K562 (cell line): Measurements from ENCODE around the gene ZBTB9. TPM values are rescaled to one million over a fixed set of nuclear protein-coding genes. Genes with fewer than 3 reads are reported as not detected.

Experiments
- ATF7 ChIP-seq: fragments of 450-650 bp; IDR thresholded peaks from 2 replicates; pipeline ENCODE4 v1.7.1; 2014; ENCODE audit warnings: mild to moderate bottlenecking, moderate library complexity
- CCNT2 ChIP-seq: IDR thresholded peaks from 2 replicates; pipeline ENCODE4 v1.6.1; 2011; ENCODE audit warnings: borderline replicate concordance, low read depth, mild to moderate bottlenecking, moderate library complexity, mixed read lengths, low read length; ENCODE audit not compliant: insufficient read length; ENCODE audit errors: extremely low read depth
- ELF2 ChIP-seq: fragments of 250-450 bp; sonication (Bioruptor Pico); IDR thresholded peaks from 2 replicates; pipeline ENCODE4 v1.5.0; 2021; ENCODE audit warnings: mild to moderate bottlenecking
- ETV6 ChIP-seq, 3 experiments: fragments of 150-350 bp in 1 of 3; sonication (generic) in 1 of 3; formaldehyde crosslinking in 1 of 3; IDR thresholded peaks; 2 replicates each; pipeline versions ENCODE4 v1.6.1 to v1.8.0; 2014 to 2022; ENCODE audit warnings: borderline replicate concordance in 2 of 3, low read depth in 2 of 3, antibody characterized with exemption in 1 of 3, low read length in 1 of 3, mild to moderate bottlenecking in 1 of 3, missing genetic modification reagents in 1 of 3
- FOSL1 ChIP-seq: fragments of 200-800 bp; sonication (Bioruptor generic); conservative IDR thresholded peaks from 2 replicates; pipeline ENCODE4 v1.6.1; 2016; ENCODE audit warnings: missing genetic modification characterization, missing compliant biosample characterization
- ID3 ChIP-seq, 2 experiments: fragments of 250-450 bp in 1 of 2; fragments of 450-650 bp in 1 of 2; sonication (Bioruptor Pico) in 1 of 2; IDR thresholded peaks; 2 replicates each; pipeline versions ENCODE4 v1.6.1 to v1.8.0; 2016 to 2021; ENCODE audit warnings: mild to moderate bottlenecking in 2 of 2, moderate library complexity in 2 of 2, missing compliant biosample characterization in 1 of 2, missing genetic modification characterization in 1 of 2
- NCOA4 ChIP-seq: fragments of 450-650 bp; IDR thresholded peaks from 2 replicates; pipeline ENCODE4 v1.6.1; 2018; ENCODE audit warnings: mild to moderate bottlenecking; ENCODE audit not compliant: partially characterized antibody
- RBM14 ChIP-seq: fragments of 200-400 bp; formaldehyde crosslinking; IDR thresholded peaks from 2 replicates; pipeline ENCODE4 v1.6.1; 2018; ENCODE audit warnings: low read depth, mild to moderate bottlenecking, low read length, moderate library complexity, borderline replicate concordance; ENCODE audit not compliant: insufficient read depth
- SAP30 ChIP-seq: fragments of 200-600 bp; sonication (generic); IDR thresholded peaks from 2 replicates; pipeline ENCODE4 v1.6.1; 2012; ENCODE audit warnings: borderline replicate concordance, low read depth, mild to moderate bottlenecking, moderate library complexity, low read length, control low read depth, inconsistent platforms; ENCODE audit not compliant: insufficient read depth, poor library complexity, severe bottlenecking
- SMARCA4 ChIP-seq: fragments of 450-650 bp; IDR thresholded peaks from 2 replicates; pipeline ENCODE4 v1.6.1; 2016
- SMC3 ChIP-seq: conservative IDR thresholded peaks from 2 replicates; pipeline ENCODE4 v1.6.1; 2011; ENCODE audit warnings: low read depth, low read length, improper control_type of control experiment; ENCODE audit not compliant: insufficient read depth
- TEAD4 ChIP-seq, 2 experiments: sonication (generic) in 1 of 2; formaldehyde crosslinking in 1 of 2; IDR thresholded peaks; 2 replicates each; pipeline versions ENCODE4 v1.6.1 to v1.8.0; 2012 to 2022; ENCODE audit warnings: borderline replicate concordance in 1 of 2, inconsistent platforms in 1 of 2, low read length in 1 of 2, mild to moderate bottlenecking in 1 of 2, missing genetic modification reagents in 1 of 2
- TFAM ChIP-seq: fragments of 250-450 bp; sonication (Bioruptor Pico); conservative IDR thresholded peaks from 2 replicates; pipeline ENCODE4 v1.5.0; 2021; ENCODE audit warnings: mild to moderate bottlenecking, moderate library complexity
- ZNF143 ChIP-seq: sonication (generic); formaldehyde crosslinking; IDR thresholded peaks from 2 replicates; pipeline ENCODE4 v1.9.0; 2022; ENCODE audit warnings: mild to moderate bottlenecking, missing genetic modification reagents
- ZNF212 ChIP-seq: fragments of 450-650 bp; formaldehyde crosslinking; IDR thresholded peaks from 2 replicates; pipeline ENCODE4 v1.4.0; 2020; ENCODE audit warnings: mild to moderate bottlenecking
- polyA plus RNA-seq, 8 experiments: library from polyadenylated mRNA; depleted of rRNA in 4 of 8; stranded (reverse) in 5 of 8; unstranded in 3 of 8; fragments of >200 nt; fragmentation: Nextera tagmentation in 2 of 8; fragmentation: Illumina TruSeq in 1 of 8; extraction: Ambion mirVana in 2 of 8; extraction: Trizol in 1 of 8; gene quantifications; 2 replicates each; pipeline versions ENCODE4 v1.2.1 to v1.2.3, GENCODE V29; 2011 to 2014; ENCODE audit warnings: inconsistent platforms in 1 of 8, missing spikeins in 1 of 8
- total RNA-seq, 7 experiments: library from RNA; depleted of rRNA in 6 of 7; stranded (reverse); fragments of >200 nt in 6 of 7; fragmentation: Illumina TruSeq in 2 of 7; extraction: Trizol in 2 of 7; gene quantifications; 2 replicates each; pipeline versions ENCODE4 v1.2.1 to v1.2.3, GENCODE V29; 2011 to 2021; ENCODE audit warnings: low replicate concordance in 1 of 7
- TF ChIP-seq, protein P1 (sequence below): fragments of 250-450 bp; sonication (Bioruptor Pico); IDR thresholded peaks from 2 replicates; pipeline ENCODE4 v1.4.0; 2020; ENCODE audit warnings: mild to moderate bottlenecking, moderate library complexity
- TF ChIP-seq, protein P2 (sequence below): fragments of 450-650 bp; formaldehyde crosslinking; IDR thresholded peaks from 2 replicates; pipeline ENCODE4 v1.4.0; 2022; ENCODE audit warnings: missing genetic modification characterization
- TF ChIP-seq, protein P3 (sequence below): IDR thresholded peaks from 2 replicates; pipeline ENCODE4 v1.6.1; 2014; ENCODE audit warnings: antibody characterized with exemption

Gene ZBTB9
- total and polyA plus RNA-seq, 9 of the 15 experiments (the other 6 are each of a cell fraction or from before 2014, with no cell fraction given), result 1.9 to 19.5 (median 10.4) TPM

- TF ChIP-seq ZNF143 (CRISPR knock-in tag) (no peak), ETV6 (IDR thresholded peaks at IDR 0.05; ENCODE audit: borderline replicate concordance in 1 of 2, low read depth in 2 of 2, low read length in 1 of 2) (no peak), ETV6 (CRISPR knock-in tag; IDR thresholded peaks at IDR 0.05; ENCODE audit: borderline replicate concordance) (no peak), CCNT2 (no peak), SMC3 (no peak), ELF2 (CRISPR knock-in tag) (no peak), TFAM (no peak), ZNF212 (no peak), SMARCA4 (no peak), SAP30 (no peak), ATF7 (peak; percentile 92), TEAD4 (IDR thresholded peaks at IDR 0.05; ENCODE audit: low read length) (no peak), TEAD4 (CRISPR knock-in tag; IDR thresholded peaks at IDR 0.05; ENCODE audit: borderline replicate concordance) (no peak), RBM14 (no peak), FOSL1 (tag) (peak; percentile 11; the same call in 1 of the 2 replicates), NCOA4 (no peak), ID3 (CRISPR knock-in tag; IDR thresholded peaks at IDR 0.05) (no peak), ID3 (tag; IDR thresholded peaks at IDR 0.05) (0 out of 2 replicates have a peak, but pooled peaks have one; percentile 7)
- TF ChIP-seq, protein P1, sequence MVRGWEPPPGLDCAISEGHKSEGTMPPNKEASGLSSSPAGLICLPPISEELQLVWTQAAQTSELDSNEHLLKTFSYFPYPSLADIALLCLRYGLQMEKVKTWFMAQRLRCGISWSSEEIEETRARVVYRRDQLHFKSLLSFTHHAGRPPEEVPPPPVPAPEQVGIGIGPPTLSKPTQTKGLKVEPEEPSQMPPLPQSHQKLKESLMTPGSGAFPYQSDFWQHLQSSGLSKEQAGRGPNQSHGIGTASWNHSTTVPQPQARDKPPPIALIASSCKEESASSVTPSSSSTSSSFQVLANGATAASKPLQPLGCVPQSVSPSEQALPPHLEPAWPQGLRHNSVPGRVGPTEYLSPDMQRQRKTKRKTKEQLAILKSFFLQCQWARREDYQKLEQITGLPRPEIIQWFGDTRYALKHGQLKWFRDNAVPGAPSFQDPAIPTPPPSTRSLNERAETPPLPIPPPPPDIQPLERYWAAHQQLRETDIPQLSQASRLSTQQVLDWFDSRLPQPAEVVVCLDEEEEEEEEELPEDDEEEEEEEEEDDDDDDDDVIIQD (CRISPR knock-in tag), result peak; percentile 70; the same call in 1 of the 2 replicates
- TF ChIP-seq, protein P2, sequence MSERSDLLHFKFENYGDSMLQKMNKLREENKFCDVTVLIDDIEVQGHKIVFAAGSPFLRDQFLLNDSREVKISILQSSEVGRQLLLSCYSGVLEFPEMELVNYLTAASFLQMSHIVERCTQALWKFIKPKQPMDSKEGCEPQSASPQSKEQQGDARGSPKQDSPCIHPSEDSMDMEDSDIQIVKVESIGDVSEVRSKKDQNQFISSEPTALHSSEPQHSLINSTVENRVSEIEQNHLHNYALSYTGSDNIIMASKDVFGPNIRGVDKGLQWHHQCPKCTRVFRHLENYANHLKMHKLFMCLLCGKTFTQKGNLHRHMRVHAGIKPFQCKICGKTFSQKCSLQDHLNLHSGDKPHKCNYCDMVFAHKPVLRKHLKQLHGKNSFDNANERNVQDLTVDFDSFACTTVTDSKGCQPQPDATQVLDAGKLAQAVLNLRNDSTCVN (CRISPR knock-in tag), result 0 out of 2 replicates have a peak, but pooled peaks have one; percentile 82
- TF ChIP-seq, protein P3, sequence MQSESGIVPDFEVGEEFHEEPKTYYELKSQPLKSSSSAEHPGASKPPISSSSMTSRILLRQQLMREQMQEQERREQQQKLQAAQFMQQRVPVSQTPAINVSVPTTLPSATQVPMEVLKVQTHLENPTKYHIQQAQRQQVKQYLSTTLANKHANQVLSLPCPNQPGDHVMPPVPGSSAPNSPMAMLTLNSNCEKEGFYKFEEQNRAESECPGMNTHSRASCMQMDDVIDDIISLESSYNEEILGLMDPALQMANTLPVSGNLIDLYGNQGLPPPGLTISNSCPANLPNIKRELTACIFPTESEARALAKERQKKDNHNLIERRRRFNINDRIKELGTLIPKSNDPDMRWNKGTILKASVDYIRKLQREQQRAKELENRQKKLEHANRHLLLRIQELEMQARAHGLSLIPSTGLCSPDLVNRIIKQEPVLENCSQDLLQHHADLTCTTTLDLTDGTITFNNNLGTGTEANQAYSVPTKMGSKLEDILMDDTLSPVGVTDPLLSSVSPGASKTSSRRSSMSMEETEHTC, result 0 out of 2 replicates have a peak, but pooled peaks have one; percentile 23
These were observed 35.6 kb upstream of the ZBTB9 start (continued) for GRCh38 chr6:33418690-33419291.
